ENCODE data around the gene ZNF521. TPM values are rescaled to one million over a fixed set of nuclear protein-coding genes. Genes with fewer than 3 reads are reported as not detected.
A peak's percentile ranks its signal among the peaks of the same experiment; 100 is the strongest.

ZNF521 gene
- total and polyA plus RNA-seq, 2 donors (not counting 3 experiments of a cell fraction or from before 2014, with no cell fraction given) = 111 to 168 TPM

DNA sequence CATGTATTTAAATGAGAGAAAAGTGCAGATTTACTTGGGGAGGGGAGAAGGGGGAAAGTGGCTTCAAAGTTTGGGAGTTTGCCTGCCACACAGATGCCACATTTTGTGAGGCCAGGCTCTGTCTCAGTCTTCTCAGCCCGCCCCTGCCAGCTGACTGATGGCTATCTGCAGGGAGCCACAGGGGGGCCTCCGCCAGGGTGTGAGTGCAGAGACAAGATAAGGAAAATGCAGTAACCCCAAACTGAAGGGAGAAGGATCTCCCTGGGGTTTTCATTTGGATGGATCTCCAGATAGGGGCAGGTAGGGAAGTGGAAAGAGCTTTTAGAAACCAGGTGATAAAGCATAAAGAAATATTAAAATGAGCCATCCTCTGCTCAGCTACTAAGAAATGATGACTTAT, 128.8 kb downstream of the ZNF521 start:
- Histone ChIP-seq H3K4me3 (replicated peaks in 1 of 3; ENCODE audit: insufficient read depth in 1 of 3, low read depth in 1 of 3, low read length in 3 of 3) (no peak overlapping the region), H3K9ac (replicated peaks; ENCODE audit: extremely low read depth, insufficient read depth, low read length) (no peak overlapping the region), H3K27ac (ENCODE audit: insufficient read depth, low read depth, low read length) (no peak overlapping the region), H3K9me1 (replicated peaks; ENCODE audit: control insufficient read depth, extremely low read depth, insufficient read depth, low read length) (no peaks in the 10 kb centered on the region), H3K4me2 (ENCODE audit: insufficient read depth, low read length) (no peak overlapping the region), H3K36me3 (ENCODE audit: control insufficient read depth in 2 of 2, extremely low read depth in 1 of 2, insufficient read depth in 2 of 2, low read length in 2 of 2) (peaks cover 24 to 40% of the 10 kb centered on the region in 2 experiments), H2AFZ (ENCODE audit: low read depth, low read length) (no peak overlapping the region), H4K20me1 (replicated peaks; ENCODE audit: control insufficient read depth, extremely low read depth, insufficient read depth, low read length) (peaks cover 3% of the 10 kb centered on the region), H3K9me3 (replicated peaks; ENCODE audit: control insufficient read depth, insufficient read depth, low read length) (no peaks in the 10 kb centered on the region), H3K4me1 (ENCODE audit: control insufficient read depth, extremely low read depth, insufficient read depth, low read length) (peaks cover 24% of the 10 kb centered on the region), H3K27me3 (ENCODE audit: control insufficient read depth in 2 of 2, insufficient read depth in 2 of 2, low read length in 2 of 2) (no peaks in the 10 kb centered on the region), H3K79me2 (ENCODE audit: control insufficient read depth, insufficient read depth, low read length) (peaks cover 62% of the 10 kb centered on the region)
- FAIRE-seq (peak; percentile 47), DNase-seq (ENCODE audit: low read depth, low spot score) (no peak)
- intact Hi-C loops (cut with micrococcal nuclease) = no loop called here
- TF ChIP-seq, protein P1, sequence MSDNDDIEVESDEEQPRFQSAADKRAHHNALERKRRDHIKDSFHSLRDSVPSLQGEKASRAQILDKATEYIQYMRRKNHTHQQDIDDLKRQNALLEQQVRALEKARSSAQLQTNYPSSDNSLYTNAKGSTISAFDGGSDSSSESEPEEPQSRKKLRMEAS (IDR thresholded peaks at IDR 0.05; ENCODE audit: insufficient read depth, insufficient read length) = no peak
- TF ChIP-seq JUN (IDR thresholded peaks at IDR 0.05; ENCODE audit: borderline replicate concordance, insufficient read depth, insufficient read length, low read depth) (no peak), EZH2 (IDR thresholded peaks at IDR 0.05; ENCODE audit: borderline replicate concordance, low read depth, low read length, severe bottlenecking) (no peak), GATA2 (IDR thresholded peaks at IDR 0.05; ENCODE audit: insufficient read depth, insufficient read length, low read depth, low read length) (no peak), POLR2AphosphoS5 (IDR thresholded peaks at IDR 0.05; ENCODE audit: insufficient read depth, low read depth, low read length) (no peak), POLR2A (IDR thresholded peaks at IDR 0.05; ENCODE audit: low read depth, low read length) (no peak), MYC (IDR thresholded peaks at IDR 0.05; ENCODE audit: low read depth, low read length) (no peak), FOS (IDR thresholded peaks at IDR 0.05; ENCODE audit: borderline replicate concordance, insufficient read depth, low read length) (no peak)
- TF ChIP-seq, protein P2, sequence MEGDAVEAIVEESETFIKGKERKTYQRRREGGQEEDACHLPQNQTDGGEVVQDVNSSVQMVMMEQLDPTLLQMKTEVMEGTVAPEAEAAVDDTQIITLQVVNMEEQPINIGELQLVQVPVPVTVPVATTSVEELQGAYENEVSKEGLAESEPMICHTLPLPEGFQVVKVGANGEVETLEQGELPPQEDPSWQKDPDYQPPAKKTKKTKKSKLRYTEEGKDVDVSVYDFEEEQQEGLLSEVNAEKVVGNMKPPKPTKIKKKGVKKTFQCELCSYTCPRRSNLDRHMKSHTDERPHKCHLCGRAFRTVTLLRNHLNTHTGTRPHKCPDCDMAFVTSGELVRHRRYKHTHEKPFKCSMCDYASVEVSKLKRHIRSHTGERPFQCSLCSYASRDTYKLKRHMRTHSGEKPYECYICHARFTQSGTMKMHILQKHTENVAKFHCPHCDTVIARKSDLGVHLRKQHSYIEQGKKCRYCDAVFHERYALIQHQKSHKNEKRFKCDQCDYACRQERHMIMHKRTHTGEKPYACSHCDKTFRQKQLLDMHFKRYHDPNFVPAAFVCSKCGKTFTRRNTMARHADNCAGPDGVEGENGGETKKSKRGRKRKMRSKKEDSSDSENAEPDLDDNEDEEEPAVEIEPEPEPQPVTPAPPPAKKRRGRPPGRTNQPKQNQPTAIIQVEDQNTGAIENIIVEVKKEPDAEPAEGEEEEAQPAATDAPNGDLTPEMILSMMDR (IDR thresholded peaks at IDR 0.05; ENCODE audit: extremely low read depth in 1 of 2, insufficient read depth in 1 of 2, low read depth in 1 of 2, low read length in 2 of 2) = no peak
- ChIA-PET CTCF (interaction anchor here (0.8 to 1.0 kb wide), 2 partner anchors 17 to 84 kb away, joined by 3 read pairs; no protein-coding TSS in a partner anchor), POLR2A (interaction anchor here (0.6 kb wide), 1 partner anchor 128 kb away, joined by 3 read pairs; no protein-coding TSS in a partner anchor)
- dilution Hi-C loops (cut with MboI; ENCODE audit: extremely low pct_ligation_motif_present, low sequenced_read_pairs) = no loop called here
- BruUV-seq (replicated peaks) = no TSS peak

Data from endothelial cell of umbilical vein (primary cell).